ENCODE data around the gene TLK2. TPM values are rescaled to one million over a fixed set of nuclear protein-coding genes. Genes with fewer than 3 reads are reported as not detected.

TLK2 gene
- total RNA-seq, 2 donors from 2014 or later: 40.5 to 51.6 TPM

DNA sequence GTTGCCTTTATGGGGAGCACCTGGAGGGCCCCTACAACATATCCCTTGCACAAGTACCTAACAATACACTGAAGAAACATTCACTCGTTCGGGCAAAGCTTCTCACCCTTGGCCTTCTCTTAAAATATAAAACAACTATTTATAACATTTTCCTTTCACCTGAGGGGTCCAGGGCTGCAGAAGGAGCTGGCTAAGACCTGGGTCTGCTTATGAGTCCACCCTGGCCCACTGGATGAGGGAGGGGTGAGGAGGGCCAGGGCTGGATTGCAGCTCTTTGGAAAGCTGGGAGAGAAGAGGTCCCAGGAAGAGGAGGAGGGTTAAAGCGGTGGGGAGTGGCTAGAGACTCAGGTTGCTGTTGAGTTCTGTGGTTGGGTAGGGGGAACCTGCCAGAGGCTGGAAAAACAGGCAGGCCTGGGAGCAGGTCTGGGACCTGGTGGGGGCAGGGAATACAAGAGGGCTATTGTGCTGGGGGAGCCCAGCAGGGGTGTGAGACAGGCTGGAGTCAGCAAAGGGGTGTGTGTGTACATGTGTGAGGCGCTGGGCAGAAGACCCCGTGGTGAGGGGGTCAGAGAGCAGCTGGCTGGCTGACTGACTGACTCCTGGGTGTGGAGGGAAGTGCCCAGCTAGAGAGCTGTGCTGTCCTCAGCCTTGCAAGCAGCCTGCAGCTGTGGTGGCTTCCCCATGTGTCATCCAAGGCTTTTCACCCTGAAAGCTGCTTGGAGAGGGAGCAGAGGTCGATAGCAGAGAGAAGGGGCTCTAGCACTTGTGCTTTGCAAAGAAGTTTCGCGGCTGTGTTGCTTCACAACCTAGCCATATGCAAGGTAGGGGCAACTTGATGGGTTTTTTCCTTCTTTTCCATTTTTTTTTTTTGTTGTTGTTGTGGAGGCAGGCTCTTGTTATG, 138.6 kb downstream of the TLK2 start:
- DNase-seq (no peak), ATAC-seq (no peak)
- intact Hi-C loops (cut with DNase I, micrococcal nuclease): no loop called here

DNA sequence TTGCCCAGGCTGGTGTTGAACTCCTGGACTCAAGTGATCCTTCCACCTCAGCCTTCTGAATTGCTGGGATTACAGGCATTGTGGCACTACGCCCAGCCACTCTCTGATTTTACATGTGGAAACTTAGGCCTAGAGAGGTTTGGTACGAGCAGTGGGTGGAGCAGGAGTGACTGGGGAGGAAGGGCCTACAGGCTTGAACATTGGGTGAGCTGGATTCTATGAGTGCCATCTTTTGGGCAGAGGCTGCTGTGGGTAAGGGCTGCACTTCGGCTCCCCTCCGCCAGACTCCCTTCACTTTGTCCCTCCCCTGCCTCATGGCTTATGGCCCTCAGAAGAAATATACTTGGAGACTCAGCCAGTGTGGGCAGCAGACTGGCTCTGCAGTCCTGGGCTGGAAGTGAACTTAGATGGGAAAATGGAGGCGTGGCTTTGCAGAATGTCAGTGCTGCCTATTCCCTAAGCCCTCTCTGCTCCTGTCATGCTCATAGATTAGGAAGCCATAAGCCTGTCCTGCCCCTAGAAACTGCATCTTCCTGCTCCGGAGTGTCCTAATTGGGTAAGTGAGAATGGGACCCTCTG, 139.4 kb downstream of the TLK2 start:
- no peak for ATAC-seq
- no peak for DNase-seq
- intact Hi-C loops (cut with DNase I, micrococcal nuclease): no loop called here

DNA sequence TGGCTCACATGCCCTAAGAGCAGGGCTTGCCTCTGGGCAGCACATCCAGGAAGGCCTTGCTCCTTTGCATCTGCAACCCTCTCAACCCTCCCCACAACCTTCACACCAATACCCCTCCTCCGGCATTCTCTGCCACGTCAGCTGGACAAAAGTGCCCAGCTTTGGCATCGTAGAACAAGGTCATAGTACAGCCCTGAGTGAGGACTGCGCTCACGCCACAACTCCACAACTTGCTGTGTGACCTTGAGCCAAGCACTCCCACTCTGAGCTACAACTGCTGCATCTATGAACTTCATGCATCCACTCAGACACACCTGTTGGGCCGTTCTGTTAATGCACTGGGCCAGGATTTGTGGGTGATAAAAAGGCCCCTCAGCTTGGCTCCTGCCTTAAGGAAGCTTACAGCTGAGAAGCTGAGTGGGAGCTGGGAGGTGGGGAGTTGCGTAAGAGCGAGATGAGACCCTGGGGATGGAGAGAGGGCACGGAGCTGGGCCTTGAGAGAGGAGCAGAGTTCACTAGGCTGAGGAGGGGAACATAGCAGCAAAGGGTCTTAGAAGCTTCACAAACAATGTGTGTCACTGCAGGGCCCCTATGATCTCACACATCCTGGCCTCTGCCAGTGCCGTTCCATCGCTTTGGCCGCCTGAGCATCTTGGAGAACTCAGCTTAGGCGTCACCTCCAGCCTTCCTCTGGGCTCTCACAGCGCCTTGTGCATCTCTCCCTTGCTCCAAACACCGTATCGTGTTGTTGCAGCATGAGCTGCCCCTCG, 140.2 kb downstream of the TLK2 start:
- peak; percentile 5 for ATAC-seq
- DNase-seq: no peak
- intact Hi-C loops (cut with DNase I, micrococcal nuclease): no loop called here

DNA sequence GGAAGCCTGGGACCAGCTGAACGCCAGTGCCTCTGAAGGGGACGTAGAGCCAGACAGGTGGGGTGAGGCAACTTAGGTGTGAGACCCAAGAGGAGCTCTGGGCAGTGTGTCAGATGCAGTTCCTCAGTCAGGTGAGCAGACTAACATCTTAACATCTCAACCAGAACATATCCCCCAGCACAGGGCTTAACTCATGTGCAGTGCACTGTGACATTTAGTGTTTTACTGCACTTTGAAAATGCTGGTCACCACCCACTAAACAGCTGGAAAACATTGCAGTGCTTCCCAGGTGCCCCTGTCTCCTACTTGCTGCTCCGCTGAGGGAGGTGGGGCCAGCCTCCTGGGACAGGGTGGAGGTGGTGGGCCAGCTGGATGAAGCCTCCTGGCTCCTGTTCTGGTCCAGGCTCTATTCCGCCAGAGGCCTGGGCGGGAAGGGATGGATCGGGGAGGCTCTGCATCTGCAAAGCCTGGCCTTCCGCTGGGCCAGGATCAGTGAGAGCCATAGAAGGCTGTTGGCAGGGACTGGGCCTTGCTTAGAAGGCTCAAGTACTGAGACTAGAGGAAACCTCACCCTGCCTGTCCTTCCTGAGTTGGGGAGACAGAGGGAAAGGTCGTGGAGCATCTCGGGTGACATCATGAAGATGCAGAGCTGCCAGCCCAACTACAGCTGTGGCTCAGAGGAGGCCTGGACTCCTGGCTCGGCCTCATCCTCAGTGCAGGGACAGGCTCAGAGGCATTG, 141.0 kb downstream of the TLK2 start:
- intact Hi-C loops (cut with DNase I, micrococcal nuclease): no loop called here
- peak; percentile 27 for ATAC-seq
- no peak for DNase-seq

DNA sequence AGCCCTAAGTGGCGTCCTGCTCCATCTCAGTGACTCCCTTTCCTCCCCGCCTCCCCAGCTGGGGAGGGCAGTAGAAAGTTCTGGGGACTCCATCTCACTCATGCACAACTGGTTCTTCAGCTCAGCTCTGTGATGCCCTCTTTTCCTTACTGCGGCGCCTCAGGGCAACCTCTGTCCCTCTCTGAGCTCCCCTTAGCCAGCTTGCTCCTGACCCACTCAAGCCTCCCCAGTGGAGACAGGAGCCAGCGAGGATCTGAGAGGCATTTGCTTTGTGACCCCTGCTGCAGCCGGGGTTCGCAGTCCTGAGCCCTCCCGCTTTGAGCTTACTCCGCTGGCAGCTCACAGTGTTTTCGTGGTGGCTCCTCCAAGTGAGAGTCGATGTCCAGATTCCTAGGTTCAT, 142.6 kb downstream of the TLK2 start:
- DNase-seq (no peak), ATAC-seq (no peak)
- intact Hi-C loops (cut with DNase I, micrococcal nuclease): no loop called here

DNA sequence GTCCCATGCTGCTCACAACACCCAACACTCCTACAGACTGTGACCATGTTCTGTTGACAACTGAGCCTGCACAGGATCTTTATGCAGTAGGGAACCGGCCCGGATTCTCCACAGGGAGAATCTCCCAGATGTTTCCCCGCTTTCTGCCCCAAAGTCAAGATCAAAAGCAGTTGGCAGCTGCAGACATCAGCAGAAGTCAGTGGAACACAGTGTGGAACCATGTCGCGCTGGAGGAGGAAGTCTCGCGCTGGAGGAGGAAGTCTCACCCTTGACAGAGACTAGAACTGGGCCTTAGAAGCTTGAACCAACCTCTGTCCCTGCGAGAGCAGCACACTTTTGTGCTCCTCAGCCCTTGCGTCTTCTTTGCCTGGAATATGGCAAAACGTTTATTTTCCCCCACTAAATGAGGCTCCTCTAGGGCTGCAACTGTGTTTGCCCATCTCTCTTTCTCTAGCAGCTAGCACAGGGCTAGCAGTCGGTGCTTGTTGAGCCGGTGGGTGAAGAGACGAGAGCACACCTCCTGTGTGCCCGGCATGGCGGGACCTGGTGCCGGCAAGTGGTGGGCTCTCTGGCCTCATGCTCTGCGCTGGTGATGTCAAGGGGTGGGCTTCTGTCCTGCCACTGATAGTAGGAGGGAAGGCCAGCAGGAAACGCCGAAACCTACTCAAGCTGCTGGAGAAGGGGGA, 146.7 kb downstream of the TLK2 start:
- intact Hi-C loops (cut with DNase I, micrococcal nuclease): no loop called here
- ATAC-seq: no peak
- DNase-seq: no peak

DNA sequence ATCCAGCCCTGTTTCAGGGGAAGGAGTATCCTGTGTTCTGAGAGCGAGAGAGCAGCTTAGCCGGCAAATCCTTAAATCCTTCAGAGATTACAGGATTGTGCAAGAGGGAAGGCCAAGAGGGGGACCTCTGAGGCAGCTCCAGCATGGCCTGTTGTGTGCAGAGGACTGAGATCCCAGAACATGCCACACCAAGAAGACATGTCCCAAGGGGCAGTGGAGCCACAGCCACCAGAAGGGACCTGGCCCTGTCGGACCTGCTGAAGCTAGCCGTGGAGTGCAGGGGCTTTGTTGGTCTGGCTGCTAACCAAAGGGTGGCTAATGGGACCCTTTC, 147.2 kb downstream of the TLK2 start:
- ATAC-seq (no peak), DNase-seq (no peak)
- intact Hi-C loops (cut with DNase I, micrococcal nuclease): no loop called here

DNA sequence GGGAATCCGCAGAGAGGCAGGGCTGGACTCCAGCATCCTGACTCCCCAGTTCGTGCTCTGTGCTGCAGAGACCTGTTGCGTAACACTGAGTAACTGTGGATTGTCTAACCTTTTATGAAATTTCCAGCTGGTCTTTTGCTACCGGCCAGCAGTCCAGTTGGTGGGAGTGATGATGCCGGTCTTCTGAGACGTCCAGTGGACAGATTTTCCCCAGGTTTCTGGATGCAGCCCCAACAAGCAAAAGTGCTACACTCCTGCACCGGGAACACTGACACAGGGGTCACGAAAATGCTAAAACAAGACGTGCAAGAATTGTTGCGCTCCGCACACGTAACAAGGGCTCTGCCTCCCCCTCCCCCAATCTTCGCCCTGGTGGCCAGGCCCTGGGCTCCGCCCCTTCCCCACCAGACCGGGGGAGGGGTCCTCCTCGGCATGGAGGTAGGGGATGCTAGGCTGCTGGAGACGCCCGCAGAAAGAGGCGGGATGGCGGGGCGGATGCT, 148.1 kb downstream of the TLK2 start:
- DNase-seq (peak; percentile 31 to 51), ATAC-seq (peak; percentile 12)
- intact Hi-C loops (cut with DNase I, micrococcal nuclease): no loop called here

DNA sequence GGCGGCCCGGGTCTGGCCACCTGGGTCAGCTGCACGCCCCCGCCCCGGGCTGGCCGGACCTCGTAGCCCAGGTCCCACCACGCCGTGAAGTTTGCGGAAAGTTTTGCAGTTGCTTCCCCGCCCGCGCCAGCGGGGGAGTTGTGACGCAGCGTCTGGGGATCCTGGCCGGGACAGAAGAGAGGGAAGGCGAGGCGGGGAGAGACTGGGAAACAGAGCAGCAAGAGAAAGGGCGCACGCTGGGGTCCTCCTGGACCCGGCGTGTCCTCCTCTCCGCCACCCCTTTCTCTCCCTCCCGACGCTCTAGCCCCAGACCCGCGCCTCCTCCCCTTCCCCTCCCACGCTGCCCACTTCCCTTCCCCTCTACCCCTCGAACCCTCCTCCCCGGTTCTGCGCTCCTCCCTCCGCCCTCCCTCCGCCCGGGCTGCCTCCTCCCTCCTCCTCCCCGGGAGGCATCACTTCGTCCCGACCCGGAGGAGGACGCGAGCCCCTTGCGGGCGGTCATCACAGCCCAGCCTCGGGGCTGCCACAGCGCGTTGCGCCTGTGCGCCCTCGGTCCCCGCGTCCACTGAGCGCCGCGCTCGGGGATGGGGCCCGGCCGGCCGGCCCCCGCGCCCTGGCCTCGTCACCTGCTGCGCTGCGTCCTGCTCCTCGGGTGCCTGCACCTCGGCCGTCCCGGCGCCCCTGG, 148.7 kb downstream of the TLK2 start, which contains the start of gene MRC2:
MRC2 (plus strand) TSS at position 452 of the 685 bp plus-strand sequence; CDS start at position 585, 133 bp downstream.
- intact Hi-C loops (cut with DNase I, micrococcal nuclease): no loop called here
- peak; percentile 33 for ATAC-seq

DNA sequence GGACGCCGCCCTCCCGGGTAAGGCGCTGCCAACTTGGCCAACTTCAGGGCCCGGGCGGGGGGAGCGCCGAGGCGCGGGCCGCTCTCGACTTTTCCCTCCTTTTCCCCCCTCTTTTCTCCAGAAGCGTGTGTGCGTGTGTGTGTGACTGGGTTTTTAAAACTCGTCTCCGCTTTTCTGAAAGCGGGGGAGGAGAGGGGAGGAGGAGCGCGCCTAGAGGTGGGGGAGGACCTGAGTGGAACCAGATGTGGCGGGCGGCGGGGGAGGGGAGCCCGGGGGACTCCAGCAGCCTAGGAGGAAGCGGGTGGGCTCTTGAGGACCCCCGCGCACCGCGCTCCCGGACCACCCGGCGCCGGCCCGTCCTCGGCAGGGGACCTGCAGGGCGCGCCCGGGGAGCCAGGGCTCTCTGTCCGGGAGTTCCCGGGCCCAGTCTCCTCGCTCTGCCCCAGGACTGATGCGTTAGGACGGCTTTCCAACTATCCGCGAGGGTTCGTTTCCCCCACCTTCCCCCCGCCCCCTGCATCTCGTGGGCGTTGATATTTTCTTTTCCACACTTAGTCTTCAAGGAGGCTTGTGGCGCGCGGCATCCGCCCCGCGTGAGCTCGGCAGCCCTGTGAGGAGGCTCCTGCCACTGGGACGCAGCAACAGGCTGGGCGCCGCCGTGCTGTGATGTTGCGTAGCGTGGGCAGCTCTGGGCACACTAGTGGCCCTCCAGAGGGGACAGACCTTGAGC, 149.4 kb downstream of the TLK2 start:
- ATAC-seq: no peak
- intact Hi-C loops (cut with DNase I, micrococcal nuclease): no loop called here
- DNase-seq: peak; percentile 23 to 27

More for the DNA sequence above, 148.7 kb downstream of the TLK2 start, which contains the start of gene MRC2:
- peak; percentile 35 to 37 for DNase-seq

DNA sequence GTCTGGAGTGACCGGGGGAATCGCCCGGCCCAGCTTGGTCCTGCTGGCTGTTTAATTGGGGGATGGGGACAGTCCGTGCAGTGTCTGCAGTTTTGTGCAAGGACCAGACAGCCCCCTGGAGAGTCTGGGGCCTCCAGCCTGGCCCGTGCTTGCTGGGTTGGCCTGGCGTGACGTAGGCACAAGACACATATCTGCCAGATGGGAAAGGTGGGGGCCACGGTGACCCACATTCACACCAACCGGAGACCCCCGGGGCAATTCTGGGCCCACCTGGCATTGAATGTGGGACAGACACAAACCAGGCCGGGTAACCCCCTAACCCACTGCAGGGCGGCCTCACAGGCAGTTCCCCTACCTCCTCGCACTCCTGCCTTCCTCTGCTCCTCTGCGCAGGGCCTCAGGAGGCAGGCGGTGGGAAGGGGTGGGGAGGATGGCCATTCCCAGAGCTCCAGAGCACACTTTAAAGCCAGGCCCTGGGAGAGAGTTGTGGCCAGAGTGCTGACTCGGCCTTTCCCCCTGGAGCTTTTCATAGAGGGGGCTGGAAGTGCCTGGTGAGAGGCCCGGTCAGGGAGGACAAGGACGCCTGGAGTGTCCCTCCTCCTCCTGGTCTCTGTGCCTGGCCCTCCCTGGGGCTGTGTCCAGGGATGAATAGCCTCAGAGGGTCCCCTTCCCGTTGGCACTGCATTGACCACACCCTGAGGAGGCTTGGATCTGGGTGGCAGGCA, 150.4 kb downstream of the TLK2 start:
- intact Hi-C loops (cut with DNase I, micrococcal nuclease): no loop called here
- ATAC-seq (no peak), DNase-seq (peak in 1 of 2 donors; percentile 24)

DNA sequence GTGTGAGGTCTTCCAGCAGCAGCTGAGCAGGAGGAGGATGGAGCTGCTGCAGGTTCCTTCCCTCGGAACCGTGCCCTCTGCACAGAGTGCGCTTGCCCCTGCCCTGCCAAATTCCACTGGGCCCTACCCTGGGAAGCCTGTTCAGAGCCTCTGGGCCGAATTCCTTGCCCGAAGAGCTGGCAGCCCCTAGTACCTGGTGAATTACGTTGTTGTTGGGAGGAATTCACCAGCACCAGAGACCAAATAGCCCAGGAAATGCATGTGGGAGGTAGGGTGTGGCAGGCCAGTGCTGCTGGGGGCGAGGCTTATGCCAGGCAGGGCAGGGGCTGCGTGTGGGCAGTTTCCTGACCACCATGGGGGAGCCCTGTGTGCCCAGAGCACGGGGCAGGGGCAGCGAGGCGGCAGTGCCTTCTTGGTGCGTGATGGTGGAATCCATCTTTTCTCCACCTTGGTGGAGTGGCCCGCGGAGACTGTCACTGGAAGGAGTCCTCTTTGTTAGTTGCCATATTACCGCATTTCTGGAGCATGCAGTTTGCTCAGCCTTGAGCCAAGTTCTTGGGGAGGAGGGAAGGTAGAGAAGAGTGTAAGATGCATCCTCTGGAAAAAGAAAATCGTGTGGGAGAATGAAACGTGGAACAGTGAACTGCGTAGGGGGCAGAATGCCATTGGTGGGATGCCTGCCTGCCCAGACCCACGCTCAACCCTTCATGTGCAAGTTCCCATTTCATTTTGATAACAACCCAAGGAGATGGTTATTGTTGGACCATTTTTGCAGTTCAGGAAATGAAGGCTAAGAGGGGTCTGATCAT, 151.1 kb downstream of the TLK2 start:
- intact Hi-C loops (cut with DNase I, micrococcal nuclease): no loop called here
- ATAC-seq (no peak), DNase-seq (peak in 1 of 2 donors; percentile 15)

DNA sequence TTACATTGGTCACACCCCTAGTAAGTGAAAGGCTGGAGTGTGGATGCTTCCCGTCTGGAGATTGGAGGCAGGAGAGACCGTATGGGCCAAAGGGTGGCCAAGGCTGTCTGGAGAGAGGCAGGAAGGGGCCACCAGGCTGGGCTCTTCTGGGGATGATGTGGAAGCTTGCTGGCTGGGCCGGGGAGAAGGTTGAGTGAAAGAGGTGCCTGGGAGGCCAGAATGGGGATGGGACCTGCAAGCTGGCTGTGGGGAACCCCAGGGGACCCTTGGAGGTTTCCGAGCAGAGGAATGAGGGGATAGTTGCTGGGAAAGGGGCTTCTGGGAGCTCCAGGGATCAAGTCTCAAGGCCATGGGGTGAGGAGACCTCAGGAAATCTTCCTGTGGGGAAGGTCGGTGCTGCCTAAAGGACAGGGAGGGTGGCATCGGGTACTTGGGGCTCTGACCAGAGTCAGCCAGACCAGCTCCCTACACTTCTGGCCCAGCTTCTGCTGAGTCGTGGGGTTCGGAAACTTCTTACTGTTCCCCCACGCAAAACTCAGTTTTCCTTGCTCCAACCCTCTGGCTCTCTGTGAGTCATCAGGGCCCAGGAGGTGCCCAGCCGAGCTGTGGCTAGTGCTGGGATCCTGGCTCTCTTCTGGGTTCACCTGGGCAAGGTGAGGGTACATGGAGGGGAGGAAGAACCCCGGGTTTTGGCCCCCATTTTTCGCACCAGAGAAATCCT, 151.9 kb downstream of the TLK2 start:
- ATAC-seq (no peak), DNase-seq (peak in 1 of 2 donors; percentile 15)
- intact Hi-C loops (cut with DNase I, micrococcal nuclease): no loop called here

DNA sequence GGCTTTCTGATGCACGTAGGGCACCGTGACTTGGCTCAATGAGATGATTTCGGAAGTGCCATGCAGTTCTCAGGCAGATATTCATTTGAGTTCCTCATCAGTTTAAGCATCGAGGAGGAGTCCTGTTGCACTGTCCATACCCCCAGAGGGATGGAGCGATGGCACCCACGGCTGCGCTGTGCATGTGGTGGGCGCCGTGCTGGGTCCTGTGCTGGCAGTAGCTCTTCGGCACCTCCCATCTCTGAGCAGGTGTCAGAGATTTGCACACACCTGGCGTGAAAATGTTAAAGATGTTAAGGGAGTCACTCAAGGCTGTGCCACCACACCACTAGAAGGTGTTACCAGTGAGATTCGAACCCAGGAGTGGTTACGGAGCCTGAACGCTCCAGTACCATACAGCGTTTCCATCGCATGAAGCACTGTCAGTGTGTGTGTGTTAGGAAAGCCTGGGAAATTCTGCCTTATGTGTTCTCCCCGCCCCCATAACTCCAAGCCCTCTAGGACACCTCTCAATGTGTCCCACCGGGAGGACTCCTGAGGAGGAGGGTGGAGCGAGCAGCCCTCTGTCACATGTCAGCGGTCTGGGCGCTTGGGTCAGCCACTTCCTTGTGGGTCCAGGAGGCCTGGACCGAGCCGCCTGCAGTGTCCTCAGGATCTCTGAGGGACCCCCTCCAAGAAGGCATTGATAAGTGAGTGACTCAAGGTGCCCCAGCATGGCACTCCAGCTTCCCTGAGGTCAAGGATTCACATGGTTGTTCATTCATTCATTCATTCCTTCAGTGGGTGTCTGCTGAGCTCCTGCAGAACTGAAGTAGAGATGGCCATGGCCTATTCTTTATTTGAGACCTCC, 152.7 kb downstream of the TLK2 start:
- DNase-seq (peak in 1 of 2 donors; percentile 16), ATAC-seq (no peak)
- intact Hi-C loops (cut with DNase I, micrococcal nuclease): no loop called here

All from left colon (tissue), 2 donors.